ENCODE data around the gene ERVK3-1.
A peak's percentile ranks its signal among the peaks of the same experiment; 100 is the strongest.
"Not testable (repeated sequence)": the region's sequence is repeated elsewhere in the genome, so short reads cannot be mapped to it uniquely, and the experiment has no call there.

The ERVK3-1 gene

GRCh38 chr19:58307736-58308135, 2.6 kb downstream of the ERVK3-1 start:
- peaks cover 42% of the 10 kb centered on the region for H3K36me3 ChIP-seq (replicated peaks)
- in situ Hi-C loops (cut with HindIII; ENCODE audit: low pct_ligation_motif_present, low sequenced_read_pairs) = no loop called here

GRCh38 chr19:58310685-58311084, 5.5 kb downstream of the ERVK3-1 start:
- H3K36me3 ChIP-seq (replicated peaks) = peaks cover 55% of the 10 kb centered on the region
- H3K27ac ChIP-seq; H3K4me3 ChIP-seq (ENCODE audit: low read depth, low read length); H3K27me3 ChIP-seq (replicated peaks); in situ Hi-C loops (cut with HindIII; ENCODE audit: low pct_ligation_motif_present, low sequenced_read_pairs): not testable (repeated sequence)
- peak; percentile 57 for DNase-seq
- TF ChIP-seq, protein P1, sequence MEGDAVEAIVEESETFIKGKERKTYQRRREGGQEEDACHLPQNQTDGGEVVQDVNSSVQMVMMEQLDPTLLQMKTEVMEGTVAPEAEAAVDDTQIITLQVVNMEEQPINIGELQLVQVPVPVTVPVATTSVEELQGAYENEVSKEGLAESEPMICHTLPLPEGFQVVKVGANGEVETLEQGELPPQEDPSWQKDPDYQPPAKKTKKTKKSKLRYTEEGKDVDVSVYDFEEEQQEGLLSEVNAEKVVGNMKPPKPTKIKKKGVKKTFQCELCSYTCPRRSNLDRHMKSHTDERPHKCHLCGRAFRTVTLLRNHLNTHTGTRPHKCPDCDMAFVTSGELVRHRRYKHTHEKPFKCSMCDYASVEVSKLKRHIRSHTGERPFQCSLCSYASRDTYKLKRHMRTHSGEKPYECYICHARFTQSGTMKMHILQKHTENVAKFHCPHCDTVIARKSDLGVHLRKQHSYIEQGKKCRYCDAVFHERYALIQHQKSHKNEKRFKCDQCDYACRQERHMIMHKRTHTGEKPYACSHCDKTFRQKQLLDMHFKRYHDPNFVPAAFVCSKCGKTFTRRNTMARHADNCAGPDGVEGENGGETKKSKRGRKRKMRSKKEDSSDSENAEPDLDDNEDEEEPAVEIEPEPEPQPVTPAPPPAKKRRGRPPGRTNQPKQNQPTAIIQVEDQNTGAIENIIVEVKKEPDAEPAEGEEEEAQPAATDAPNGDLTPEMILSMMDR (IDR thresholded peaks at IDR 0.05; ENCODE audit: low read depth, low read length, missing control alignments) = peak; percentile 49

More at GRCh38 chr19:58307736-58308135, 2.6 kb downstream of the ERVK3-1 start:
- TF ChIP-seq, protein P1 (IDR thresholded peaks at IDR 0.05; ENCODE audit: low read depth, low read length, missing control alignments) = no peak
- no peak for DNase-seq
- Histone ChIP-seq H3K27ac (no peak overlapping the region), H3K27me3 (replicated peaks) (no peaks in the 10 kb centered on the region), H3K4me3 (ENCODE audit: low read depth, low read length) (no peak overlapping the region)

DNA sequence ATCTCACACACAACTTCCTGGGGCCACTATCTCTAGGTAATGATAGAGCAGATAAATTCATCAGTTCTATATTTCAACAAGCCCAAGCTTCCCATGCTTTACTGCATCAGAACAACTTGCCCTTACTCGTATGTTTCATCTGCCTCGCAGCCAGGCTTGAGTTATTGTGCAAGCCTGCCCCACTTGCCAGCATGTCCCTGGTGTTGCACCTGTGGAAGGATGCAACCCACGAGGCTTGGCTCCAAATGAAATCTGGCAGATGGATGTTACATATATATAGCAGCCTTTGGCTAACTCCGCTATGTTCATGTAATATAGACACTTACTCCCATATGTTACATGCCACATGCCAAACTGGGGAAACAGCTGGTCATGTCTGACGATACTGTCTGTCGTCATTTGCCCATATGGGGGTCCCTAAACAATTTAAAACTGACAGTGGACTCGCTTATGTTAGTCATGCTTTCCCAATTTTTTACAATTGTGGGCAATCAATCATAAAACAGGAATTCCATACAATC, 6.2 kb downstream of the ERVK3-1 start:
- in situ Hi-C loops (cut with HindIII; ENCODE audit: low pct_ligation_motif_present, low sequenced_read_pairs) = no loop called here
- Histone ChIP-seq H3K27ac (no peak overlapping the region), H3K4me3 (ENCODE audit: low read depth, low read length) (no peak overlapping the region), H3K36me3 (replicated peaks) (peaks cover 53% of the 10 kb centered on the region), H3K27me3 (replicated peaks) (no peaks in the 10 kb centered on the region)
- TF ChIP-seq, protein P1 (IDR thresholded peaks at IDR 0.05; ENCODE audit: low read depth, low read length, missing control alignments) = no peak
- DNase-seq = no peak

GRCh38 chr19:58315580-58315979, 10.4 kb downstream of the ERVK3-1 start:
- no peak overlapping the region for H3K27ac ChIP-seq
- TF ChIP-seq, protein P1 (IDR thresholded peaks at IDR 0.05; ENCODE audit: low read depth, low read length, missing control alignments) = no peak
- peaks cover 31% of the 10 kb centered on the region for H3K36me3 ChIP-seq (replicated peaks)
- DNase-seq = no peak
- no peak overlapping the region for H3K4me3 ChIP-seq (ENCODE audit: low read depth, low read length)
- H3K27me3 ChIP-seq (replicated peaks) = no peaks in the 10 kb centered on the region
- in situ Hi-C loops (cut with HindIII; ENCODE audit: low pct_ligation_motif_present, low sequenced_read_pairs) = no loop called here

GRCh38 chr19:58317476-58318072, 12.4 kb downstream of the ERVK3-1 start:
- Histone ChIP-seq H3K27me3 (replicated peaks) (no peaks in the 10 kb centered on the region), H3K27ac (no peak overlapping the region), H3K4me3 (ENCODE audit: low read depth, low read length) (no peak overlapping the region), H3K36me3 (replicated peaks) (peaks cover 20% of the 10 kb centered on the region)
- TF ChIP-seq, protein P1 (IDR thresholded peaks at IDR 0.05; ENCODE audit: low read depth, low read length, missing control alignments) = no peak
- peak; percentile 11 for DNase-seq
- in situ Hi-C loops (cut with HindIII; ENCODE audit: low pct_ligation_motif_present, low sequenced_read_pairs) = no loop called here

GRCh38 chr19:58318297-58318696, 13.1 kb downstream of the ERVK3-1 start:
- TF ChIP-seq, protein P1 (IDR thresholded peaks at IDR 0.05; ENCODE audit: low read depth, low read length, missing control alignments) = no peak
- no peak for DNase-seq
- no peaks in the 10 kb centered on the region for H3K27me3 ChIP-seq (replicated peaks)
- H3K4me3 ChIP-seq (ENCODE audit: low read depth, low read length) = no peak overlapping the region
- in situ Hi-C loops (cut with HindIII; ENCODE audit: low pct_ligation_motif_present, low sequenced_read_pairs) = no loop called here
- H3K36me3 ChIP-seq (replicated peaks) = peaks cover 16% of the 10 kb centered on the region
- no peak overlapping the region for H3K27ac ChIP-seq

Measured in brain microvascular endothelial cell (primary cell).